H1 (cell line): ENCODE measurements around the gene CTNND2. TPM values are rescaled to one million over a fixed set of nuclear protein-coding genes. Genes with fewer than 3 reads are reported as not detected.

ENCODE experiments used
- GABPA ChIP-seq: IDR thresholded peaks from 2 replicates; pipeline ENCODE4 v1.6.1; 2011; ENCODE audit warnings: mild to moderate bottlenecking, low read length, moderate library complexity, borderline replicate concordance; ENCODE audit not compliant: insufficient read depth
- NANOG ChIP-seq: IDR thresholded peaks from 2 replicates; pipeline ENCODE4 v1.6.1; 2011; ENCODE audit warnings: low read length, low read depth, mild to moderate bottlenecking, inconsistent platforms; ENCODE audit not compliant: insufficient read depth, poor library complexity, severe bottlenecking
- RBBP5 ChIP-seq: IDR thresholded peaks from 2 replicates; pipeline ENCODE4 v1.7.1; 2012; ENCODE audit warnings: low read depth, mild to moderate bottlenecking, inconsistent platforms, low read length, moderate library complexity, borderline replicate concordance
- RXRA ChIP-seq: IDR thresholded peaks from 2 replicates; pipeline ENCODE4 v1.6.1; 2011; ENCODE audit warnings: low read depth, mild to moderate bottlenecking, low read length, moderate library complexity; ENCODE audit not compliant: insufficient read depth
- SAP30 ChIP-seq: fragments of 300-600 bp; sonication (generic); IDR thresholded peaks from 2 replicates; pipeline ENCODE4 v1.7.1; 2012; ENCODE audit warnings: low read length, moderate library complexity, mild to moderate bottlenecking, inconsistent platforms; ENCODE audit not compliant: insufficient read depth, insufficient replicate concordance
- SIX5 ChIP-seq: IDR thresholded peaks from 2 replicates; pipeline ENCODE4 v1.6.1; 2011; ENCODE audit warnings: mild to moderate bottlenecking, low read depth, low read length
- SP2 ChIP-seq: IDR thresholded peaks from 2 replicates; pipeline ENCODE4 v1.6.1; 2012; ENCODE audit warnings: mild to moderate bottlenecking, low read length, inconsistent platforms
- ZNF274 ChIP-seq: IDR thresholded peaks from 2 replicates; pipeline ENCODE4 v1.7.0; 2012; ENCODE audit warnings: low read length, borderline replicate concordance; ENCODE audit errors: extremely low read depth
- polyA plus RNA-seq, 7 experiments: library from polyadenylated mRNA; depleted of rRNA in 3 of 7; stranded (reverse) in 5 of 7; unstranded in 2 of 7; fragments of >200 nt in 5 of 7; fragments of 200-250 nt in 2 of 7; gene quantifications; 1 replicate in 5 of 7; 2 replicates in 1 of 7; 4 replicates in 1 of 7; pipeline versions ENCODE4 v1.2.1 to v1.2.3, GENCODE V29; 2011 to 2013; ENCODE audit warnings: missing spikeins in 2 of 7, mixed read lengths in 2 of 7
- total RNA-seq: library from RNA; stranded (reverse); fragmentation: NEBNext Ultra II Directional; extraction: Animal tissue kit (Norgen Biotek cat#: 25700); gene quantifications from 2 replicates; pipeline ENCODE4 v1.2.1, GENCODE V29; 2021

The CTNND2 gene
- total and polyA plus RNA-seq, 2 of the 8 experiments (the other 6 are each of a cell fraction or from before 2014, with no cell fraction given): 7.4 to 14.2 TPM

DNA sequence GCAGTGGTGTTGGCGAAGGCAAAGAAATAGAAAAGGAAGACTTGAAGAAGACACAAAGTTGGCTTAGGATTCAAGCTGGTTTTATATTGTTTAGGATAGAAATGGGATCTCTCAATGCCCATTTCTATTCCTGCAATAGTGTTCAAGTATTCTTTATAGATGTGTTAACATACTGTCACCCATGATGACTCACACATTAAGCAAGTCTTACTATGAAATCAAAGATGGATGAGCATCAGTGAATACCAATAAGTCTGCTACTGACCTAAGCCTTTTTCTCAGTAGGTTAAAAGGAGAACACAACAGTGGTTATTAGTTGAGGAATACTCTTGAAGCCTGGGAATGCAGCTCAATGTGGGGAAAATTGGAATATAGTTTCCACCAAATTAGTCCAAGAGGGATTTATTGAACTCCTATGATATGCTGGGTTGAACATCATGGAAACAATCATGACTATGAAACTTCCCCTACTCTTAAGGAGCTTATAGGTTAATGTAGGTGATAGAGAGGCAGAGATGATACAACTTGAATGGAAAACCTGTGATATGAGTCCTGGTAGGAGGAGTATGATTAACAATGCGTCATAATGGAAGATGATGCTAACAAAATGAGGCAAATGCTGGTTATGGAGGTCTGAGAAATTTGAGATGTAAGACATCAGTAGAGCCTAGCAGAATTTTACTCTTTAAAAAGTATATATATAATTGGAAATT, 726.1 kb downstream of the CTNND2 start (continued):
- TF ChIP-seq SIX5 (no peak), RBBP5 (no peak), SAP30 (no peak), GABPA (no peak), SP2 (no peak), NANOG (no peak), ZNF274 (no peak), RXRA (no peak)
